Caco-2 (cell line): ENCODE measurements around the gene RTP2. TPM values are rescaled to one million over a fixed set of nuclear protein-coding genes. Genes with fewer than 3 reads are reported as not detected.

Source experiments
- BruUV-seq: library from RNA; stranded (reverse); fragments of 400-500 nt; replicated peaks from 2 replicates; lab custom pipeline; 2021; lab: Mats Ljungman, UMichigan
- CTCF ChIA-PET: fragments of 300-600 bp; sonication (Branson Sonifier 250); formaldehyde crosslinking; loops from one replicate; lab custom pipeline; 2022; ENCODE audit warnings: antibody characterized with exemption; lab: Charles Lee
- POLR2A ChIA-PET: fragments of 300-600 bp; sonication (Branson Sonifier 250); formaldehyde crosslinking; loops from one replicate; lab custom pipeline; 2022; ENCODE audit warnings: antibody characterized with exemption; lab: Charles Lee
- DNase-seq, 2 experiments: peaks; one replicate each; pipeline versions ENCODE4 v3.0.0 to v3.0.0-alpha.2; 2020 to 2022
- H3K27me3 ChIP-seq: replicated peaks from 2 replicates; pipeline ENCODE4 v1.6.0; 2011; ENCODE audit warnings: low read length; ENCODE audit not compliant: control insufficient read depth, insufficient read depth
- H3K36me3 ChIP-seq: 2 replicates; pipeline ENCODE4 v1.5.1; 2011; ENCODE audit warnings: low read length; ENCODE audit not compliant: control insufficient read depth, insufficient read depth
- H3K4me1 ChIP-seq: fragments of 250-450 bp; sonication (Bioruptor Pico); 2 replicates; pipeline ENCODE4 v1.5.1; 2020; ENCODE audit warnings: mild to moderate bottlenecking
- H3K4me3 ChIP-seq: 2 replicates; pipeline ENCODE4 v1.5.1; 2011; ENCODE audit warnings: low read depth, mild to moderate bottlenecking, control low read depth, low read length
- H3K9me3 ChIP-seq: fragments of 250-450 bp; sonication (Bioruptor Pico); 2 replicates; pipeline ENCODE4 v1.5.1; 2020; ENCODE audit warnings: mild to moderate bottlenecking, moderate library complexity
- H3K27ac Mint-ChIP-seq: one replicate; pipeline ENCODE4 v1.8.0; 2022; ENCODE audit warnings: mixed read lengths; ENCODE audit not compliant: unreplicated experiment
- H3K27me3 Mint-ChIP-seq: one replicate; pipeline ENCODE4 v1.8.0; 2022; ENCODE audit warnings: mixed read lengths; ENCODE audit not compliant: insufficient read depth, unreplicated experiment
- H3K36me3 Mint-ChIP-seq: one replicate; pipeline ENCODE4 v1.8.0; 2022; ENCODE audit warnings: mild to moderate bottlenecking, mixed read lengths; ENCODE audit not compliant: insufficient read depth, unreplicated experiment
- H3K4me1 Mint-ChIP-seq: one replicate; pipeline ENCODE4 v1.8.0; 2022; ENCODE audit warnings: low read depth, mixed read lengths; ENCODE audit not compliant: unreplicated experiment
- H3K4me3 Mint-ChIP-seq: one replicate; pipeline ENCODE4 v1.8.0; 2022; ENCODE audit warnings: mild to moderate bottlenecking, moderate library complexity, mixed read lengths; ENCODE audit not compliant: unreplicated experiment
- H3K9me3 Mint-ChIP-seq: one replicate; pipeline ENCODE4 v1.8.0; 2022; ENCODE audit warnings: mixed read lengths; ENCODE audit not compliant: unreplicated experiment
- intact Hi-C: fragments of 100-400 bp; cut with micrococcal nuclease; formaldehyde crosslinking; loops from one replicate; pipeline ENCODE4 v1.10.0; 2022; ENCODE audit not compliant: unreplicated experiment
- total RNA-seq: library from RNA; stranded (reverse); gene quantifications from 2 replicates; pipeline ENCODE4 v1.2.3, GENCODE V29; 2022
- TF ChIP-seq, protein P1 (sequence below), 2 experiments: fragments of 200-600 bp in 1 of 2; IDR thresholded peaks; 1 replicate in 1 of 2; 2 replicates in 1 of 2; pipeline versions ENCODE4 v1.5.1 to v1.8.0; 2011 to 2022; ENCODE audit warnings: antibody characterized with exemption in 1 of 2, control low read depth in 1 of 2, inconsistent platforms in 1 of 2, low read depth in 1 of 2, low read length in 1 of 2, mild to moderate bottlenecking in 1 of 2, moderate library complexity in 1 of 2; ENCODE audit not compliant: insufficient read depth in 1 of 2, severe bottlenecking in 1 of 2, unreplicated experiment in 1 of 2

The RTP2 gene
- total RNA-seq, 1 experiment from 2014 or later, result not detected

DNA sequence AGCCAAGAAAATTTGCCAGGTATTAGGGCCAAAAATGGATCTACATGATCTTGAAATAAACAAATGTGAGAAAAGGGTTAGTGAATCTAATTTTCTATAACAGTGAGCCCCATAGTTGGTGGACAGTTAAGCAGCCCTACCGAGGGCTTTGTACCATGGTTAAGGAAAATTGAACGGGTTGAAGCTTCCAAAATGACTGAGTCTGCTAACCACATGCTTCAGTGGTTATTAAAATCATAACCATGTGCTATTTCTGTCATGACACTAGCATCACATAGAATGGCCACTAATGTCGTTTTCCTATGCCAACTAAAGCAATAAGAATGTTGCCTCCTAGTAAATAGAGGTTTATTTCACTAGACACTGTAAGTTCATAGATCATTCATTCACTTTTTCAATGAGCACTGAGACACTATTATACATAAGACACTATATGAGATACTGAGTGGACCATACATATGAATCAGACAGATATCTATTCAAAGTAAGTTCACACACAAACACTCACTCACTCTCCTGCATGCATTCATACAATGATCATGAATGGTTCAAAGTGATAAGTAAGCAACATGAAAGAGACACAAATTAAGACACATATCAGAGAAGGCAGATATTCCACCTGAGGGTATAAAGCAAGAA, 36.5 kb downstream of the RTP2 start:
- H3K27me3 Mint-ChIP-seq, result peaks cover 8% of the 10 kb centered on the region
- BruUV-seq, result no TSS peak
- H3K9me3 ChIP-seq, result no peaks in the 10 kb centered on the region

DNA sequence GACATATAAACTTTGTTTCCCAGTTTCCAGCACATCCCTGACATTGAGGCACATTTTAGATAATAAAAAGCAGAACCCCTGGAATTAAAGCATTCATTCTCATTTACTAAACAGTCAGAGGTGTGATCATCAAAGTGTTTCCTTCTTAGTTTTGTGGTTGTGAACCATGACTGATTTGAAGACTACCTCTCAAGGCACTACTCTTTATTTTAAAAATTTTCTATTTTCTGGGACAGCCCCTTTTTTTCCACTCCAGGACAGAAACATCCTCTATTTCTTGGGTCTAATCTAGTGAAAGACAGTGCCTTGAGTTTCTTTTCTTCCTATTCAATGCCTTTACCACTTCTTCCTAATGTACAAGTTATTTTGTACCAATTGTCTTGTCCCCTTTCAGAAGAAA, 37.3 kb downstream of the RTP2 start:
- H3K36me3 ChIP-seq, result no peaks in the 10 kb centered on the region
- Mint-ChIP-seq H3K4me3 (no peak overlapping the region), H3K4me1 (peaks cover 8% of the 10 kb centered on the region), H3K36me3 (peaks cover 6% of the 10 kb centered on the region), H3K27me3 (peaks cover 8% of the 10 kb centered on the region), H3K9me3 (no peaks in the 10 kb centered on the region), H3K27ac (no peak overlapping the region)
- BruUV-seq, result no TSS peak
- TF ChIP-seq, protein P1, sequence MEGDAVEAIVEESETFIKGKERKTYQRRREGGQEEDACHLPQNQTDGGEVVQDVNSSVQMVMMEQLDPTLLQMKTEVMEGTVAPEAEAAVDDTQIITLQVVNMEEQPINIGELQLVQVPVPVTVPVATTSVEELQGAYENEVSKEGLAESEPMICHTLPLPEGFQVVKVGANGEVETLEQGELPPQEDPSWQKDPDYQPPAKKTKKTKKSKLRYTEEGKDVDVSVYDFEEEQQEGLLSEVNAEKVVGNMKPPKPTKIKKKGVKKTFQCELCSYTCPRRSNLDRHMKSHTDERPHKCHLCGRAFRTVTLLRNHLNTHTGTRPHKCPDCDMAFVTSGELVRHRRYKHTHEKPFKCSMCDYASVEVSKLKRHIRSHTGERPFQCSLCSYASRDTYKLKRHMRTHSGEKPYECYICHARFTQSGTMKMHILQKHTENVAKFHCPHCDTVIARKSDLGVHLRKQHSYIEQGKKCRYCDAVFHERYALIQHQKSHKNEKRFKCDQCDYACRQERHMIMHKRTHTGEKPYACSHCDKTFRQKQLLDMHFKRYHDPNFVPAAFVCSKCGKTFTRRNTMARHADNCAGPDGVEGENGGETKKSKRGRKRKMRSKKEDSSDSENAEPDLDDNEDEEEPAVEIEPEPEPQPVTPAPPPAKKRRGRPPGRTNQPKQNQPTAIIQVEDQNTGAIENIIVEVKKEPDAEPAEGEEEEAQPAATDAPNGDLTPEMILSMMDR (IDR thresholded peaks at IDR 0.05; ENCODE audit: insufficient read depth in 1 of 2, low read depth in 1 of 2, low read length in 1 of 2, severe bottlenecking in 1 of 2, unreplicated experiment in 1 of 2), result no peak
- DNase-seq, result no peak
- CTCF ChIA-PET, result no interaction called here
- intact Hi-C loops, result no loop called here
- H3K27me3 ChIP-seq, result no peaks in the 10 kb centered on the region
- POLR2A ChIA-PET, result no interaction called here
- H3K4me1 ChIP-seq, result peaks cover 13% of the 10 kb centered on the region; the same call in 1 of the 2 replicates
- H3K9me3 ChIP-seq, result no peaks in the 10 kb centered on the region
- H3K4me3 ChIP-seq, result no peak overlapping the region

More for the DNA sequence above, 36.5 kb downstream of the RTP2 start:
- ChIA-PET CTCF (no interaction called here), POLR2A (no interaction called here)
- Histone ChIP-seq H3K27me3 (no peaks in the 10 kb centered on the region), H3K4me1 (peaks cover 13% of the 10 kb centered on the region; the same call in 1 of the 2 replicates), H3K4me3 (no peak overlapping the region), H3K36me3 (no peaks in the 10 kb centered on the region)
- no peak overlapping the region for H3K27ac Mint-ChIP-seq
- intact Hi-C loops, result no loop called here
- DNase-seq, result no peak
- peaks cover 8% of the 10 kb centered on the region for H3K4me1 Mint-ChIP-seq
- no peak overlapping the region for H3K4me3 Mint-ChIP-seq
- TF ChIP-seq, protein P1 (IDR thresholded peaks at IDR 0.05; ENCODE audit: insufficient read depth in 1 of 2, low read depth in 1 of 2, low read length in 1 of 2, severe bottlenecking in 1 of 2, unreplicated experiment in 1 of 2), result no peak
- peaks cover 6% of the 10 kb centered on the region for H3K36me3 Mint-ChIP-seq
- H3K9me3 Mint-ChIP-seq, result no peaks in the 10 kb centered on the region

DNA sequence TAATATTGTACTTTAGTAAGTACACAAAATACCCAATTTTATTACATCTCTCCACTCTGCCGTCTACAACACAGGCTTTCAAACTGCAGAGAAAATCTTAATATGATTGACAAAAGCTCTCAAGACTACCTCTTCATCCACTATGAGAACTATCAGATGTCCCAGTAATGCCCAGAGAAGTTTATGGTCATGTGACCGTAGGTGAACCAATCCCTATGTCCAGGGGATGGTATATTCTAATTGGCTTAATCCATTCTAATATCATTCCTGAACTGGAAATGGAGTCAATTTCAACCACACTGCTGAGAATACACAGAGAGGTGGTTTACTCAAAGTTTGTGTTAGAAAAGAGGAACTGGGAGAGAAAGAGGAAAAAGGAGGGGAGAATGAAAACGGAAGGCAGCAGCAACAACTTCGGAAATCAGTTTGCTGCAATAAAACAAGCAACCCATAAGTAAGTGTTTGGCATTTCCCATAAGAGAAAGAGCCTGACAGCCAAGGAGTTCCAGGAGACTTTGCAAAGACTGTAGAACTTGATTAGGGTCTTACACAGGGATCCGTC, 39.4 kb downstream of the RTP2 start:
- Histone ChIP-seq H3K36me3 (no peaks in the 10 kb centered on the region), H3K4me1 (peaks cover 7% of the 10 kb centered on the region; the same call in 1 of the 2 replicates), H3K27me3 (no peaks in the 10 kb centered on the region), H3K4me3 (no peak overlapping the region), H3K9me3 (no peaks in the 10 kb centered on the region)
- Mint-ChIP-seq H3K27me3 (peaks cover 8% of the 10 kb centered on the region), H3K36me3 (no peaks in the 10 kb centered on the region), H3K27ac (no peak overlapping the region), H3K9me3 (no peaks in the 10 kb centered on the region), H3K4me1 (peaks cover 8% of the 10 kb centered on the region), H3K4me3 (no peak overlapping the region)
- DNase-seq, result no peak
- intact Hi-C loops, result no loop called here
- POLR2A ChIA-PET, result no interaction called here
- TF ChIP-seq, protein P1 (IDR thresholded peaks at IDR 0.05; ENCODE audit: insufficient read depth in 1 of 2, low read depth in 1 of 2, low read length in 1 of 2, severe bottlenecking in 1 of 2, unreplicated experiment in 1 of 2), result no peak
- CTCF ChIA-PET, result no interaction called here
- BruUV-seq, result no TSS peak
